Omental fat pad (tissue), 4 donors: Measurements from ENCODE around the gene DNAH10. TPM values are rescaled to one million over a fixed set of nuclear protein-coding genes. Genes with fewer than 3 reads are reported as not detected.

Experiments used
- ATAC-seq: fragments of 150-250 bp; one replicate; pipeline ENCODE4 v1.9.1; 2016; ENCODE audit warnings: mild to moderate bottlenecking, moderate library complexity; ENCODE audit not compliant: low FRiP score
- DNase-seq: peaks from one replicate; pipeline ENCODE4 v3.0.0-alpha.2; 2019; ENCODE audit warnings: low spot score
- total RNA-seq, 4 donors: library from RNA; depleted of rRNA; stranded (reverse); fragments of >200 nt; gene quantifications; one replicate each; pipeline ENCODE4 v1.1.0, GENCODE V29; 2016
- TF ChIP-seq, protein P1 (sequence below), 3 donors: fragments of 450-650 bp; IDR thresholded peaks; one replicate each; pipeline ENCODE4 v1.5.1; 2016 to 2017; ENCODE audit warnings: antibody characterized with exemption in 3 of 3, mild to moderate bottlenecking in 3 of 3, moderate library complexity in 2 of 3

Gene DNAH10
- total RNA-seq, 4 donors from 2014 or later = 0.06 to 2.3 (median 0.48) TPM; not detected in 1

DNA sequence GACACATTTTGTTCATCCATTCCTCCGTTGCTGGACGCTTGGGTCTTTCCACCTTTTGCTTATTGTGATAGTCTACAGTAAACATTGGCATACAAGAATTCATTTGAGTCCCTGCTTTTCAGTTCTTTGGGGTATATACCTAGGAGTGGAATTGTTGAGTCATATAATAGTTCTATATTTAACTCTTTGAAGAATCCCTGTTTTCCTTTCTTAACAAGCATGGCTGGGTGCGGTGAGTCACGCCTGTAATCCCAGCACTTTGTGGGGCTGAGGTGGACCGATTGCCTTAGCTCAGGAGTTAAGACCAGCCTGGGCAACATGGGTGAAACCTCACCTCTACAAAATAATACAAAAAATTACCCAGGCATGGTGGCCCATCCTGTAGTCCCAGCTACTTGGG, 135.1 kb downstream of the DNAH10 start:
- no peak for ATAC-seq

DNA sequence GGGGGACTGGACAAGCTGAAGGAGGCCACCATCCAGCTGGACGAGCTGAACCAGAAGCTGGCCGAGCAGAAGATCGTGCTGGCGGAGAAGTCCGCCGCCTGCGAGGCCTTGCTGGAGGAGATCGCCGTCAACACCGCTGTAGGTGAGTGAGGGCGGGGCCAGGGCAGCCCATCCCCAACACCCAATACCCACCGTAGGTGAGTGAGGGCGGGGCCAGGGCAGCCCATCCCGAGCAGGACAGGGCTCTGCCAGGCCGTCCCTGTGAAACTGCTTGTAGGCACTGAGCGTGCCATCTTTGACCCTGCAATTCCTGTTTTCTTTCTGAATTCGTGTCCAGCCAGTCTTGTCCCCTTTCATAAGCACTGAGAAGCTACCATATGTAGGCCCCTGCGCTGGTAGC, 136.6 kb downstream of the DNAH10 start:
- ATAC-seq = no peak
- TF ChIP-seq, protein P1, sequence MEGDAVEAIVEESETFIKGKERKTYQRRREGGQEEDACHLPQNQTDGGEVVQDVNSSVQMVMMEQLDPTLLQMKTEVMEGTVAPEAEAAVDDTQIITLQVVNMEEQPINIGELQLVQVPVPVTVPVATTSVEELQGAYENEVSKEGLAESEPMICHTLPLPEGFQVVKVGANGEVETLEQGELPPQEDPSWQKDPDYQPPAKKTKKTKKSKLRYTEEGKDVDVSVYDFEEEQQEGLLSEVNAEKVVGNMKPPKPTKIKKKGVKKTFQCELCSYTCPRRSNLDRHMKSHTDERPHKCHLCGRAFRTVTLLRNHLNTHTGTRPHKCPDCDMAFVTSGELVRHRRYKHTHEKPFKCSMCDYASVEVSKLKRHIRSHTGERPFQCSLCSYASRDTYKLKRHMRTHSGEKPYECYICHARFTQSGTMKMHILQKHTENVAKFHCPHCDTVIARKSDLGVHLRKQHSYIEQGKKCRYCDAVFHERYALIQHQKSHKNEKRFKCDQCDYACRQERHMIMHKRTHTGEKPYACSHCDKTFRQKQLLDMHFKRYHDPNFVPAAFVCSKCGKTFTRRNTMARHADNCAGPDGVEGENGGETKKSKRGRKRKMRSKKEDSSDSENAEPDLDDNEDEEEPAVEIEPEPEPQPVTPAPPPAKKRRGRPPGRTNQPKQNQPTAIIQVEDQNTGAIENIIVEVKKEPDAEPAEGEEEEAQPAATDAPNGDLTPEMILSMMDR (IDR thresholded peaks at IDR 0.05) = no peak
- DNase-seq = no peak

More for the DNA sequence above, 135.1 kb downstream of the DNAH10 start:
- TF ChIP-seq, protein P1 (IDR thresholded peaks at IDR 0.05) = no peak
- no peak for DNase-seq

DNA sequence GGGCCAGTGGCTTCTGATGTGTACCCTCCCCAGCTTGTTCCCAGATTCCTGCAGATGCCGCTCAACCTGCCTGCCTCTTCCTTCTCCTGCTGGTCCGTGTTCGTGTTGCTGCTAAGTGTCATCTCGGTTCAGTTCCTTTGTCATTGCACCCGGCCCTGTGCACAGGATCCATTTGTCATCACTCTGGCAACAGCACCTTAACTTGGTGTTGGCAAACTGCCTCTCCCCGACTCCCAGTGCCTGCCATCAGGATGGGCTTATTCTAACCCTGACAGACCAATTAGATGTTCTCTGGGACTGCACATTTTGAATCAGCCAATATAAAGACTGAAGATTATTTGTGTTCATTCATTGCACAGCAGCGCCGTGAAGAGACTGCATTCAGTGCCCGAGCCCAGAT, 137.3 kb downstream of the DNAH10 start:
- ATAC-seq = no peak

DNA sequence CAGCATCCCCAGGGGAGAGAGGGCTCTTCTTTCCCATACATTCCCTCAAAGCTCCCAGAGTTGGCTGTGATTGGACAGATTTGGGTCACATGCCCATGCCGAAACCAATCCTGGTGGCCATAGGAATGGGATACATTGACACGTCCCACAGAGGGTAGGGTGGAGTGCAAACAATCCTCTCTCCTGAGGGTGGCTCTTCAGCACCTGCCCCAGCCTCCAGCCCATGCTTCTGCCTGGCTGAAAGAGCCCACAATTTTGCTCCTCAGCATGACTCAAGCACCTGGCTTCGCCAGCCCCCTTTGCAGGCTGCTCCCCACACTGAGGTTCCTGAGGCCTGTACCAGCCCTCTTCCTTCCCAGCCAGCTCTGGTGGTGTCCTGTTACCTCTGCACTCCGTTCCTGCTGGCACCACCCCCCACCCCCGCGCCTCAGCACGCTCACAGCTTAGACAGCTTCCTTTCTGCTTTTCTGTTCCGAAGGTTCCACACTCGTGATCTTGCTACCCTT, 138.8 kb downstream of the DNAH10 start:
- TF ChIP-seq, protein P1 (IDR thresholded peaks at IDR 0.05) = no peak
- ATAC-seq (no peak), DNase-seq (no peak)

More for the DNA sequence above, 137.3 kb downstream of the DNAH10 start:
- TF ChIP-seq, protein P1 (IDR thresholded peaks at IDR 0.05) = no peak
- DNase-seq = no peak

DNA sequence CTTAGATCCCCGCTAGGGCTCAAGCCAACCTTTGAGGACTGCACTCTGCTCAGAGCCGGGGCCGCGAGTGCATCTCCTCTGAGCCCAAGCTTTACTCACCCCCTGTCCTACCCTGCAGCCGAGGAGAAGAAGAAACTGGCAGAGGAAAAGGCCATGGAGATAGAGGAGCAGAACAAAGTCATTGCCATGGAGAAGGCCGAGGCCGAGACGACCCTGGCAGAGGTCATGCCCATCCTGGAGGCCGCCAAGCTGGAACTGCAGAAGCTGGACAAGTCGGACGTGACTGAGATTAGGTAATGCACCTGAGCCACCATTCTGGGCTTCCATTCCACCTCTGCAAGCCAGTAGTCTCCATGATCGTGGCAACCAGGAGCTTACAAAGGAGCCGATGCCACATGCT, 140.7 kb downstream of the DNAH10 start:
- ATAC-seq = no peak
- DNase-seq = no peak
- TF ChIP-seq, protein P1 (IDR thresholded peaks at IDR 0.05) = no peak

DNA sequence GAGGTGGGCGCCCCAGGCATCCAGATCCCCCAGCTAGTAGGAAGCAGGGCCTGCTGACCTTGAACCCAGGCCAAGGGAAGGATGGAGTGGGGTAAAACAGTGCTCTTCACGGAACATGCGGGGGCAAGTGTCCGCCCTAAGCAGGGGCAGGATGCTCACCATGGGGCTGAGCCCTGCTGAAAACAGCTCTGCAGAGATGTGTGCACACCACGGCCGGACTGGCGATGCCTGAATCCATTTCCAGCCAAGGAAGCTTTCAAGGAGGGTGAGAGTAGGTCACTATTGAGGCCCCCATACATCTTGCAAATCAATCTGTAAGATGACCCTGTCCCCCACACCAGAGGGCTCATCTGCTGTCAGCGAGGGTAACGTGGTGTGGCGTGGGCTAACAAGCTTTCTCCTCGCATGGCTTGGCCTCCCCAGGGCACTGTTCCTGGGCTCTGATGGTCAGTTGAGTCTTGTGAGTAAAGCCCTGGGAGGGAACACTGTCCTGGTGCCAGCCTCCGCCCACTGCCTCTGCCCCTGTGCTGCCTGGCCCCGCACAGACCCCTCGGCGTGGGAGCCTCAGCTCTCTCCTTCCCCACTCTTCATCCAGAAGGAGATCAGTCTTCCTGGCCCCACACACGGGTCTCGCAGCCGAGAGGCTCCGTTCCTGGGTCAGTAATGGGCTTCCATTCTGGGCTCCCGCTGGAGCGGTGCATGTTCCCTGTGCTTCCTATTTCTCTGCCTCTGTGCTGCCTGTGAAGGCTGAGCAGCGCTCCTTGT, 141.4 kb downstream of the DNAH10 start:
- no peak for ATAC-seq
- TF ChIP-seq, protein P1 (IDR thresholded peaks at IDR 0.05) = no peak
- no peak for DNase-seq
